Adrenal gland (tissue), 12 donors: ENCODE results near the gene TXNDC2. TPM values are rescaled to one million over a fixed set of nuclear protein-coding genes. Genes with fewer than 3 reads are reported as not detected.

Source experiments
- DNase-seq, 7 donors: peaks; one replicate each; pipeline ENCODE4 v3.0.0-alpha.2; 2019 to 2020
- H3K27ac ChIP-seq, 5 donors: fragments of 200-600 bp; sonication (generic) in 4 of 5; 1 replicate in 3 of 5; 2 replicates in 2 of 5; pipeline versions ENCODE4 v1.5.1 to v1.8.0; 2016 to 2020; ENCODE audit warnings: mild to moderate bottlenecking in 1 of 5
- H3K27me3 ChIP-seq: fragments of 200-600 bp; 2 replicates; pipeline ENCODE4 v1.8.0; 2021
- H3K36me3 ChIP-seq, 2 donors: fragments of 200-600 bp; replicated peaks in 1 of 2; 1 replicate in 1 of 2; 2 replicates in 1 of 2; pipeline versions ENCODE4 v1.5.1 to v1.8.0; 2018 to 2022
- H3K4me1 ChIP-seq, 2 donors: fragments of 200-600 bp; replicated peaks in 1 of 2; 1 replicate in 1 of 2; 2 replicates in 1 of 2; pipeline versions ENCODE4 v1.5.1 to v1.8.0; 2018 to 2021
- H3K4me3 ChIP-seq, 4 donors: fragments of 200-600 bp; sonication (generic) in 3 of 4; one replicate each; pipeline ENCODE4 v1.5.1; 2016 to 2018
- H3K9me3 ChIP-seq, 3 donors: fragments of 200-600 bp; sonication (generic) in 1 of 3; replicated peaks in 1 of 3; 1 replicate in 2 of 3; 2 replicates in 1 of 3; pipeline versions ENCODE4 v1.5.1 to v1.8.0; 2016 to 2021
- POLR2A ChIP-seq, 2 donors: fragments of 450-650 bp; IDR thresholded peaks; one replicate each; pipeline ENCODE4 v1.6.1; 2017; ENCODE audit warnings: antibody characterized with exemption in 2 of 2, mild to moderate bottlenecking in 2 of 2, moderate library complexity in 1 of 2
- whole genome bisulfite sequencing, 4 donors: extraction: QIAGEN DNeasy Blood & Tissue Kit in 2 of 4; methylation state at CpG; one replicate each; pipeline versions ENCODE4 v1.1.5 to v1.1.7; 2013 to 2017; 5-methylcytosine and 5-hydroxymethylcytosine counted together
- intact Hi-C, 2 donors: fragments of 100-400 bp; cut with DNase I; formaldehyde crosslinking; loops; one replicate each; pipeline versions ENCODE4 v1.14.1 to v1.15.0; 2022 to 2023
- polyA plus RNA-seq, 3 donors: library from polyadenylated mRNA; stranded (reverse); fragments of 200-250 nt in 2 of 3; fragments of 350-450 nt in 1 of 3; fragmentation: Illumina TruSeq in 1 of 3; extraction: RNeasy Lipid Tissue Mini Kit (QIAGEN cat#74804) in 1 of 3; gene quantifications; one replicate each; pipeline ENCODE4 v1.2.3, GENCODE V29; 2013 to 2014
- total RNA-seq, 9 donors: library from RNA; depleted of rRNA in 4 of 9; stranded (reverse); fragments of >200 nt in 4 of 9; fragments of 120-200 nt in 1 of 9; fragmentation: NEBNext Ultra II Directional in 1 of 9; extraction: Animal tissue kit (Norgen Biotek cat#: 25700) in 1 of 9; gene quantifications; one replicate each; pipeline versions ENCODE4 v1.1.0 to v1.2.4, GENCODE V29; 2013 to 2023
- TF ChIP-seq, protein P1 (sequence below), 6 experiments: fragments of 450-650 bp in 4 of 6; fragments of 200-600 bp in 2 of 6; sonication (generic) in 1 of 6; IDR thresholded peaks; 1 replicate in 5 of 6; 2 replicates in 1 of 6; pipeline versions ENCODE4 v1.5.1 to v1.8.0; 2016 to 2021; ENCODE audit warnings: antibody characterized with exemption in 6 of 6, mild to moderate bottlenecking in 2 of 6, moderate library complexity in 1 of 6
- donor health status: healthy with polysubstance abuse.
- donor health status: Bipolar disorder and iron deficiency.
- donor health status: DM: yes; HTN: yes; CAD: no.
- donor health status: DM: no; HTN: no; CAD: no.
- donor health status: DM: no; HTN: no; CAD: no.
- donor health status: DM: yes; HTN: yes; CAD: no.

Gene TXNDC2
- total and polyA plus RNA-seq, 12 donors, result 0.08 to 0.43 (median 0.22) TPM; not detected in 5

DNA sequence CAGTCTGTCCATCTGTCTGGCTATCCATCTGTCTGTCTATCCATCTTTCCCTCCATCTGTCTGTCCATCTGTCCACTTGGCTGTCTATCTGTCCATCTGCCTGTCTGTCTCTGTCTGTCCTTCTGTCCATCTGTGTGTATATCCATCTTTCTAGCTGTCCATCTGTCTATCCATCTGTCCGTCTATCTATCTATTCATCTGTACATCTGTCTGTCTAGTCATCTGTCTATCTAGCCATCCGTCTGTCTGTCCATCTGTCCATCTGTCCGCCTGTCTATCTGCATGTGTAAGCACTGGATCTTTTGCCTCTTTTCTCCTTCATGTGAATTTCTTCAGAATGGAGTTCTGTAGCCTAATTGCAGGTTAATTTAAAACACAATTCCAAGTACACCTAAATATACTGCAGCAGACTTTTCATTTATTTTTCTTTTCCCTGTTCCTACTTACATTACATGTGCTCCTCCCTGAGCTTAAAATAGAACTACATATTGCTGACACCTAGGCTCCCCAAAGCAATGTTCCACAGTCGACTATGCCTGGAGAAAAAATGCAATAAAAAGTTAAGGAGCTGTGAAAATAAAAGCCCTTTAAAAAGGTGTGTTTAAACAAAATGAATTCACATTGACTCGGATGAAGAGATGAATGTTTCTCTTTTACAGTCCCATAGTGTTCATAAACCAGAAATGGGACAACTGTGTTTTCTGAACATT, 37.4 kb upstream of the TXNDC2 start:
- TF ChIP-seq, protein P1, sequence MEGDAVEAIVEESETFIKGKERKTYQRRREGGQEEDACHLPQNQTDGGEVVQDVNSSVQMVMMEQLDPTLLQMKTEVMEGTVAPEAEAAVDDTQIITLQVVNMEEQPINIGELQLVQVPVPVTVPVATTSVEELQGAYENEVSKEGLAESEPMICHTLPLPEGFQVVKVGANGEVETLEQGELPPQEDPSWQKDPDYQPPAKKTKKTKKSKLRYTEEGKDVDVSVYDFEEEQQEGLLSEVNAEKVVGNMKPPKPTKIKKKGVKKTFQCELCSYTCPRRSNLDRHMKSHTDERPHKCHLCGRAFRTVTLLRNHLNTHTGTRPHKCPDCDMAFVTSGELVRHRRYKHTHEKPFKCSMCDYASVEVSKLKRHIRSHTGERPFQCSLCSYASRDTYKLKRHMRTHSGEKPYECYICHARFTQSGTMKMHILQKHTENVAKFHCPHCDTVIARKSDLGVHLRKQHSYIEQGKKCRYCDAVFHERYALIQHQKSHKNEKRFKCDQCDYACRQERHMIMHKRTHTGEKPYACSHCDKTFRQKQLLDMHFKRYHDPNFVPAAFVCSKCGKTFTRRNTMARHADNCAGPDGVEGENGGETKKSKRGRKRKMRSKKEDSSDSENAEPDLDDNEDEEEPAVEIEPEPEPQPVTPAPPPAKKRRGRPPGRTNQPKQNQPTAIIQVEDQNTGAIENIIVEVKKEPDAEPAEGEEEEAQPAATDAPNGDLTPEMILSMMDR (IDR thresholded peaks at IDR 0.05), result no peak
- no peak for TF ChIP-seq POLR2A (IDR thresholded peaks at IDR 0.05)
- Histone ChIP-seq H3K36me3 (peaks cover 0 to 4% of the 10 kb centered on the region in 2 donors), H3K27me3 (no peaks in the 10 kb centered on the region), H3K9me3 (no peaks in the 10 kb centered on the region), H3K27ac (peak overlapping the region in 1 of 5 donors; percentile 68), H3K4me1 (peaks cover 14 to 19% of the 10 kb centered on the region in 2 donors), H3K4me3 (no peak overlapping the region)
- intact Hi-C loops, result no loop called here
- 83 to 89% (median 87%) methylated on average over 5 of the region's 5 CpGs for WGBS, 4 donors
- no peak for DNase-seq

DNA sequence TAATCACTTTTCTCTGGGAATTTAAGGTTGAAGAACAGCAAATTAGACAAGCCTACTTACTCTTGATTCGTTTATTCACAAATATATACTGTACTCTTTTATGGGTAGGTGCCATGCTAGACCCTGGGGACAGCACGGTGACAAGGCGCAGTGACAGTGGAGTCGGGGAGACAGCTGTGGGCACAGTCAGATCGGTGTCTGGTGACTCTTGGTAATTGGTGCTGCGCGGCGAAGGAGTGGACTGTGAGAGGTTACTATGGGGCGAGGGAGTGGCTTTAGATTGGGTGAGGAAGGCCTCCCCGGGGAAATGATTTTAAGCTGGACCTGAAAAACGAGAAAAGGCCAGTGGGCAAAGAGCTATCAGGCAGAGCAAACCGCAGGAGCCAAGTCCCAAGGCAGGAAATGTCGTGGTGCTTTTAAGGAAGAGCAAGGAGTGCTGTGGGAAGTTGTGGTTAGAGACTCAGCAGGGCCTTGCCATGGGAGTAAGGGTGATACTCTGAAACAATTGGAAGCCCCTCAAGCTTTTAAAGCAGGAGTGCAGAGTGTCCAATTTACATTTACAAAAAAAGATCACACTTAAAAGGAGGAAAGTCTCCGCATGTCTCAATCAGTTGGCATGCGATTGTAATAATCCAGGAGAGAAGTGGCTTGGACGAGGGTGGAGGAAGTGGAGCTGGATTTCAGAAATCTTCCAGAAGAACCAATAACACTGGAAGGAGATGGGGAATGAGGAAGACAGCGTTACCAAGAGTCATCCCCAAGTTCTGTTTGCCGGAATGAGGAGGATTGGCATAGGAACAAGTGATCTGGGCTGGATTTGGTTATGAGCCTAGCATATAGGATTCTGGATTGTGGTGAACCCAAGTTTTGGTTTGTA, 36.1 kb upstream of the TXNDC2 start:
- intact Hi-C loops, result no loop called here
- H3K27ac ChIP-seq, result peak overlapping the region in 2 of 5 donors; percentile 53 to 68

DNA sequence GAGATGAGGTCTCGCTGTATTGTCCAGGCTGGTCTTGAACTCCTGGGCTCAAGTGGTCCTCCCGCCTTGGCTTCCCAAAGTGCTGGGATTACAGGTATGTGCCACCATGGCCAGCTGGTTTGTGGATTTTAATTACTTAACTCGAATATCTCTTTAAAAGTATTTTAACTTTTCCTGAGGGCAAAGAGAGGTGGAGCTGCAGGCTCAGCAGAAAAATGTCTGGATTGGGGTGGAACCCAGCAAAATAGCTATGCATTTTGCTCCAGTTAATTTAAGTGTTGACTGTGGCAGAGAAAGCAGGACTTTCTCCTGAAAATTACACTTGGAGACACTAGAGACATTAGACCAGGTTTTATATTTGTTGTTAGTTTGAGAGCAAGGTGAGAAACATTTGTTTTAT, 35.5 kb upstream of the TXNDC2 start:
- no peaks in the 10 kb centered on the region for H3K27me3 ChIP-seq
- DNase-seq, result no peak
- H3K4me3 ChIP-seq, result no peak overlapping the region
- TF ChIP-seq, protein P1 (IDR thresholded peaks at IDR 0.05), result no peak
- no peak for TF ChIP-seq POLR2A (IDR thresholded peaks at IDR 0.05)
- H3K36me3 ChIP-seq, result peaks cover 0 to 4% of the 10 kb centered on the region in 2 donors
- H3K4me1 ChIP-seq, result peaks cover 22 to 31% of the 10 kb centered on the region in 2 donors
- 84 to 92% (median 88%) methylated on average over 3 of the region's 3 CpGs for WGBS, 4 donors
- peak overlapping the region in 2 of 5 donors; percentile 10 to 53 for H3K27ac ChIP-seq
- no peaks in the 10 kb centered on the region for H3K9me3 ChIP-seq
- intact Hi-C loops, result no loop called here

More for the DNA sequence above, 36.1 kb upstream of the TXNDC2 start:
- TF ChIP-seq POLR2A (IDR thresholded peaks at IDR 0.05), result no peak
- TF ChIP-seq, protein P1 (IDR thresholded peaks at IDR 0.05), result no peak
- peak in 3 of 7 donors; percentile 49 to 57 (median 56) for DNase-seq
- WGBS, 4 donors, result 74 to 81% (median 79%) methylated on average over 18 of the region's 18 CpGs
- peaks cover 0 to 4% of the 10 kb centered on the region in 2 donors for H3K36me3 ChIP-seq
- H3K9me3 ChIP-seq, result no peaks in the 10 kb centered on the region
- no peaks in the 10 kb centered on the region for H3K27me3 ChIP-seq
- H3K4me1 ChIP-seq, result peaks cover 19 to 25% of the 10 kb centered on the region in 2 donors
- no peak overlapping the region for H3K4me3 ChIP-seq

DNA sequence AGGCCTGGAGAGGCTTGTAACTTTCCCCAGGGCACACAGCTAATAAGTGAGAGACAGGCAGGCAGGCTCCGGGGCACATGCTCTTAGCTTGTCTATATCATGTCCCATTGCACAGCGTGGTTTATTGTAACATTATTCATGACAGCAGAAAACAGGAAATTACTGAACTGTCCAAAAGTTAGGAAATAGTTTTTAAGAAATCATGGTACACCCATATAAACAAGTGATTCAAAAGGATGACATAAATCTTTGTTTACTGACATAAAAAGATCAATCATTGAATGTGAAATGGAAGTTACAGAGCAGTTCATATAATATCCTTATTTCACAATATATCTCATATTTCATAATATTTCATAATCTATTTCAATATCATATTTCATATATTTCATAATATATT, 34.3 kb upstream of the TXNDC2 start:
- intact Hi-C loops, result no loop called here
- H3K9me3 ChIP-seq, result no peaks in the 10 kb centered on the region
- H3K4me1 ChIP-seq, result peaks cover 25 to 32% of the 10 kb centered on the region in 2 donors
- TF ChIP-seq POLR2A (IDR thresholded peaks at IDR 0.05), result no peak
- TF ChIP-seq, protein P1 (IDR thresholded peaks at IDR 0.05), result no peak
- 59 to 71% (median 69%) methylated on average over 2 of the region's 2 CpGs for WGBS, 4 donors
- H3K4me3 ChIP-seq, result no peak overlapping the region
- no peaks in the 10 kb centered on the region for H3K27me3 ChIP-seq
- H3K27ac ChIP-seq, result peak overlapping the region in 1 of 5 donors; percentile 36
- peak in 1 of 7 donors; percentile 46 for DNase-seq
- peaks cover 0 to 3% of the 10 kb centered on the region in 2 donors for H3K36me3 ChIP-seq
